B cell (primary cell): ENCODE data around the gene ABTB2. TPM values are rescaled to one million over a fixed set of nuclear protein-coding genes. Genes with fewer than 3 reads are reported as not detected.

Experiments used
- ATAC-seq: fragments of 200-7000 bp; cut with Tn5 transposase; one replicate; pipeline ENCODE4 v1.10.0; 2021; ENCODE audit warnings: low read depth, mild to moderate bottlenecking, moderate number of reproducible peaks, moderate library complexity
- CTCF ChIA-PET: fragments of 350-600 bp; sonication (Branson Sonifier 250); formaldehyde crosslinking; loops from one replicate; lab custom pipeline; 2021; ENCODE audit warnings: antibody characterized with exemption, inconsistent platforms; lab: Charles Lee
- POLR2A ChIA-PET: fragments of 350-600 bp; sonication (Branson Sonifier 250); formaldehyde crosslinking; loops from one replicate; lab custom pipeline; 2021; ENCODE audit warnings: antibody characterized with exemption; lab: Charles Lee
- DNase-seq: peaks from one replicate; pipeline ENCODE4 v3.0.0; 2013
- H2AFZ ChIP-seq: 2 replicates; pipeline ENCODE4 v1.6.1; 2012; ENCODE audit warnings: mild to moderate bottlenecking, low read depth, low read length; ENCODE audit not compliant: insufficient read depth, poor library complexity, severe bottlenecking
- H3K27ac ChIP-seq, 2 donors: 1 replicate in 1 of 2; 2 replicates in 1 of 2; pipeline ENCODE4 v1.5.1; 2012 to 2013; ENCODE audit warnings: low read length in 2 of 2, mild to moderate bottlenecking in 2 of 2, moderate library complexity in 1 of 2
- H3K27me3 ChIP-seq, 4 experiments: fragments of 200-600 bp in 1 of 4; sonication (generic) in 1 of 4; replicated peaks in 1 of 4; 1 replicate in 2 of 4; 2 replicates in 2 of 4; pipeline versions ENCODE4 v1.6.1 to v1.7.0; 2013 to 2016; ENCODE audit warnings: low read length in 3 of 4, mild to moderate bottlenecking in 2 of 4, mixed read lengths in 1 of 4, moderate library complexity in 1 of 4; ENCODE audit not compliant: insufficient read depth in 4 of 4, control insufficient read depth in 3 of 4; ENCODE audit errors: control extremely low read depth in 1 of 4
- H3K36me3 ChIP-seq, 2 experiments: replicated peaks in 1 of 2; 1 replicate in 1 of 2; 2 replicates in 1 of 2; pipeline versions ENCODE4 v1.6.1 to v1.7.1; 2013; ENCODE audit warnings: low read length in 1 of 2; ENCODE audit not compliant: insufficient read depth in 2 of 2, control insufficient read depth in 1 of 2; ENCODE audit errors: control extremely low read depth in 1 of 2, extremely low read depth in 1 of 2
- H3K4me1 ChIP-seq, 2 donors: fragments of 200-600 bp in 1 of 2; sonication (generic) in 1 of 2; 1 replicate in 1 of 2; 2 replicates in 1 of 2; pipeline versions ENCODE4 v1.5.1 to v1.6.1; 2013 to 2017; ENCODE audit warnings: low read length in 2 of 2; ENCODE audit not compliant: control insufficient read depth in 2 of 2, insufficient read depth in 2 of 2
- H3K4me2 ChIP-seq: replicated peaks from 2 replicates; pipeline ENCODE3; 2012; ENCODE audit warnings: mild to moderate bottlenecking, low read depth, low read length; ENCODE audit not compliant: poor library complexity, severe bottlenecking
- H3K4me3 ChIP-seq, 5 experiments: fragments of 200-600 bp in 1 of 5; sonication (generic) in 1 of 5; 1 replicate in 3 of 5; 2 replicates in 2 of 5; pipeline versions ENCODE4 v1.5.1 to v1.7.0; 2011 to 2016; ENCODE audit warnings: low read length in 4 of 5, mild to moderate bottlenecking in 4 of 5, low read depth in 2 of 5, control low read depth in 1 of 5, moderate library complexity in 1 of 5; ENCODE audit not compliant: insufficient read depth in 1 of 5; ENCODE audit errors: control extremely low read depth in 1 of 5, extremely low read depth in 1 of 5
- H3K79me2 ChIP-seq: fragments of 200-600 bp; sonication (generic); one replicate; pipeline ENCODE4 v1.6.0; 2016; ENCODE audit warnings: low read length; ENCODE audit not compliant: control insufficient read depth, insufficient read depth
- H3K9ac ChIP-seq: fragments of 200-600 bp; sonication (generic); 2 replicates; pipeline ENCODE4 v1.6.1; 2017; ENCODE audit warnings: mild to moderate bottlenecking, low read length, moderate library complexity
- H3K9me3 ChIP-seq, 3 donors: one replicate each; pipeline versions ENCODE4 v1.6.1 to v1.7.1; 2013; ENCODE audit warnings: low read length in 2 of 3; ENCODE audit not compliant: control insufficient read depth in 2 of 3, insufficient read depth in 1 of 3; ENCODE audit errors: control extremely low read depth in 1 of 3
- H4K20me1 ChIP-seq: 2 replicates; pipeline ENCODE4 v1.6.0; 2012; ENCODE audit warnings: mild to moderate bottlenecking, low read length; ENCODE audit not compliant: insufficient read depth, control insufficient read depth, poor library complexity, severe bottlenecking
- H3K27ac Mint-ChIP-seq: one replicate; pipeline ENCODE4 v1.8.0; 2021; ENCODE audit warnings: mixed read lengths
- H3K27me3 Mint-ChIP-seq: one replicate; pipeline ENCODE4 v1.8.0; 2021; ENCODE audit warnings: mixed read lengths
- H3K4me1 Mint-ChIP-seq: one replicate; pipeline ENCODE4 v1.8.0; 2021; ENCODE audit warnings: mixed read lengths
- H3K4me3 Mint-ChIP-seq: one replicate; pipeline ENCODE4 v1.8.0; 2021; ENCODE audit warnings: mixed read lengths
- H3K9me3 Mint-ChIP-seq: one replicate; pipeline ENCODE4 v1.8.0; 2022; ENCODE audit warnings: mixed read lengths; ENCODE audit not compliant: insufficient read depth
- CTCF ChIP-seq: fragments of 200-600 bp; IDR thresholded peaks from one replicate; pipeline ENCODE4 v1.8.0; 2022; ENCODE audit warnings: antibody characterized with exemption, mild to moderate bottlenecking
- EZH2 ChIP-seq: IDR thresholded peaks from 2 replicates; pipeline ENCODE4 v1.6.1; 2012; ENCODE audit warnings: borderline replicate concordance, low read depth, mild to moderate bottlenecking, moderate library complexity, low read length; ENCODE audit not compliant: insufficient read depth, poor library complexity, severe bottlenecking
- WGBS: methylation state at CpG from one replicate; pipeline ENCODE4 v1.1.5; 2013; ENCODE audit warnings: missing lambda C conversion rate; ENCODE audit not compliant: insufficient coverage; 5-methylcytosine and 5-hydroxymethylcytosine counted together
- intact Hi-C: fragments of 100-400 bp; cut with micrococcal nuclease; formaldehyde crosslinking; loops from one replicate; pipeline ENCODE4 v1.10.0; 2022
- polyA plus RNA-seq: library from polyadenylated mRNA; depleted of rRNA; stranded (reverse); fragments of >200 nt; gene quantifications from 2 replicates; pipeline ENCODE4 v1.2.3, GENCODE V29; 2012
- total RNA-seq, 2 donors: library from RNA; stranded (reverse); fragments of 120-200 nt in 1 of 2; gene quantifications; 1 replicate in 1 of 2; 2 replicates in 1 of 2; pipeline versions ENCODE4 v1.2.3 to v1.2.4, GENCODE V29; 2013 to 2022

The ABTB2 gene
- total and polyA plus RNA-seq, 2 donors (not counting 1 experiment from before 2014, with no cell fraction given): 0.30 to 5.9 TPM

GRCh38 chr11:34215806-34216453 is 141.9 kb downstream of the ABTB2 start:
- intact Hi-C loops: no loop called here
- TF ChIP-seq EZH2: no peak
- TF ChIP-seq CTCF: no peak
- CTCF ChIA-PET: interaction anchor here (0.9 to 1.0 kb wide), 2 partner anchors 18 to 40 kb away, joined by 3 read pairs; no protein-coding TSS in a partner anchor

More at GRCh38 chr11:34215806-34216453, 141.9 kb downstream of the ABTB2 start:
- Histone ChIP-seq H3K4me1 (no peaks in the 10 kb centered on the region), H4K20me1 (no peaks in the 10 kb centered on the region), H3K27me3 (no peaks in the 10 kb centered on the region), H3K79me2 (no peaks in the 10 kb centered on the region), H3K4me3 (no peak overlapping the region), H3K36me3 (no peaks in the 10 kb centered on the region), H2AFZ (no peak overlapping the region), H3K9ac (no peak overlapping the region), H3K9me3 (no peaks in the 10 kb centered on the region), H3K27ac (no peak overlapping the region), H3K4me2 (no peak overlapping the region)
- no peaks in the 10 kb centered on the region for H3K27me3 Mint-ChIP-seq
- no peak for ATAC-seq
- no CpG with 5 or more reads among the region's 1 CpG for WGBS
- H3K27ac Mint-ChIP-seq: no peak overlapping the region
- POLR2A ChIA-PET: no interaction called here
- no peak for DNase-seq
- H3K4me1 Mint-ChIP-seq: peaks cover 6% of the 10 kb centered on the region
- no peaks in the 10 kb centered on the region for H3K9me3 Mint-ChIP-seq
- H3K4me3 Mint-ChIP-seq: no peak overlapping the region
